Measurements from ENCODE around the gene ZCCHC8.
"Not testable (repeated sequence)": the region's sequence is repeated elsewhere in the genome, so short reads cannot be mapped to it uniquely, and the experiment has no call there.

Gene ZCCHC8

DNA sequence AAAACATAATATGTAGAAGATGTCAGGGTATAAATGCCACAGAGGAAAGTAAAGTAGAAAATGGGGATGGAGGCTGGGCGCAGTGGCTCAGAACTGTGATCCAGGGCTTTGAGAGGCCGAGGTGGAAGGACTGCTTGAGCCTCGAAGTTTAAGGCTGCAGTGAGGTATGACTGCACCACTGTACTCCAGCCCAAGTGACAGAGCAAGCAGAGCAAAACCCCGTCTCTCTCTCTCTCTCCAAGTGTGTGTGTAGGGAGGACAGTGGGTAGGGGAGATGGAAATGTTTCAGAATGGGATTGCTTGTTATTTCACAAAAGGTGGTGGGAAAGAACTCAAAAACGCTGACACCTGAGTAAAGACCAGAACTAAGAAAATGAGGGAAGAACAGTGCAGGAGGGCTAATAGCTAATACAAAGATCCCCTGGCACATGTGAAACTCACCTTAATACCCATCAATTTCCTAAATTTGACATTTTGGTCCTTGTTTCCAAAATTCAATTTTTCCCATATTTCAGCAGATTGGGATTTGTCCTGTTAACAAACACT lies 5.7 kb upstream of the ZCCHC8 start:
- DNase-seq = no peak

DNA sequence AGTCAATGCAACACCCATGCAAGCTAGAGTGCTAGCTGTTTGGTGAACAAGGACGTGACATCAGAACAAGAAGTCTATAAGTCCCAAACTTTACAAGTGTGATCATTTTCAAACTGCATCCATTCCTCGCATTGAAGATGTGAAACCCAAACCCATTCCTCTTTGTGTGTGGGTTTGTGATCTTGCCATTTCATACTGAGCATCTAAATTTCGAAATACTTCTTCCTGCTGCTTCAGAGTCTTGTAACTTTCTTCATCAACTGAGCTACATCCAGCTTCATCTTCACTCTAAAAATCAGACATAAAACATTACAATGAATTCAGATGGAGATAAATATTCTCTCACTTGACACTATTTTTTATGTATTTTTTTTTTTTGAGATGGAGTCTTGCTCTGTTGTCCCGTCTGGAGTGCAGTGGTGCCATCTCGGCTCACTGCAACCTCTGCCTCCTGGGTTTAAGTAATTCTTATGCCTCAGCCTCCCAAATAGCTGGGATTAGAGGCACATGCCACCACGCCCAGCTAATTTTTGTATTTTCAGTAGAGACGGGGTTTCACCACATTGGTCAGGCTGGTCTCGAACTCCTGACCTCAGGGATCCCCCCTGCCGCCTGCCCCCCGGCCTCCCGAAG lies 4.8 kb upstream of the ZCCHC8 start:
- DNase-seq = no peak

- no peak for DNase-seq
Measured at GRCh38 chr12:122503783-122504590, 3.3 kb upstream of the ZCCHC8 start.

- no peak for DNase-seq
Measured at GRCh38 chr12:122503147-122503751, 2.5 kb upstream of the ZCCHC8 start.

DNA sequence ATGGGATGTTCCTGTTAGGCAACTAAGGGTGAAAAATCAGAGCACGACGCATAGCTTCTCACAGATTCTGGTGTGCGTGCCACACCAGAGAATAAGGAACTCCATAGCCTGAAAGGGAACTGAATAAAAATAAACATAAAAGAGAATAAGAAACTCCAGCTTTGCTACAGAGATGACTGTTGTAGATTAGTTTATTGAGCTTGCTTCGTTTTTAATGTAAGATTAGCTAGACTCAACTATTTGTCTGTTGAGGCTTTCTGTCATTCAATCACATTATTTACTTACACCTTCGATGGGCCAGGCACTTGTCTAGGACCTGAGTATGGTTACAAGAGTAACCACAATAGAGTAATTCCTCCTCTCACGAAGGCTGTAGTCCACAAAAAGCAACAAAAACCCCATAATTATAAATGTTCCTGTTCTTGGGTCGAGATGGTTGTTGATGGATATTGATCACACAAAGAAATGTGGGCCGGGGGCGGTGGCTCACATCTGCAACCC lies 807 bp upstream of the ZCCHC8 start:
- DNase-seq = no peak

DNA sequence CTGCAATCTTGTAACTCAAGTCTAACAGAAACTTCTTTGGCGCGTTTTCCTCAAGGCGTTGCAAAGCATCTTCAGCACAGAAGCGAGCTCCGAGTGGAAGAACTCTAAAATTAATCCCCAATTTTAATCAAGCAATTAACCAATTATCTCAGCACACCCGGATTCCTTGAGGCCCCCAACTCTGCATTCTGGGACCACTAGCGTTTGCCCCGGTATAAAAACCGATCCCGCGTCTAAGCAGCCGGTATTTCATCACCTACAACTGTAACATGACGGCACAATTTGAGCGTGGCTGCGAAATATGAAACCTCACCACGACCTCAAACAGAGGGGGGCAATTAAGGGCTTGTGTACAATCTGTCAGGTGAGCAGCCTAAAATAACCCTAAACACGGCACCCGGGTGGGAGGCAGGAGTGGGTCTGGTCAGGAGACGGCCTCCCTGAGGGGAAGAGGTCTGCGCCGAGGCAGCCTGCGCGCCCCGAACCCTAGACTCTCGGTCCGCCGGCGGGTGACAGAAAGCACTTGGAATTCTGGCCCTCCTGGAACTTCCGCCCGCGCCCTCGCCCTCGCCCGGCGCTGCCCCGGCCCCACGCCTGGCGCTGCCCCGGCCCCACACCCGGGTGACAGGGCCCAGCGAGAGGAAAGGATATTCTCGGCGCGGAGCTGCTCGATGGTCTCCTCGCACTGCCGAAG lies 594 bp downstream of the ZCCHC8 start:
- peak; percentile 72 for DNase-seq

DNA sequence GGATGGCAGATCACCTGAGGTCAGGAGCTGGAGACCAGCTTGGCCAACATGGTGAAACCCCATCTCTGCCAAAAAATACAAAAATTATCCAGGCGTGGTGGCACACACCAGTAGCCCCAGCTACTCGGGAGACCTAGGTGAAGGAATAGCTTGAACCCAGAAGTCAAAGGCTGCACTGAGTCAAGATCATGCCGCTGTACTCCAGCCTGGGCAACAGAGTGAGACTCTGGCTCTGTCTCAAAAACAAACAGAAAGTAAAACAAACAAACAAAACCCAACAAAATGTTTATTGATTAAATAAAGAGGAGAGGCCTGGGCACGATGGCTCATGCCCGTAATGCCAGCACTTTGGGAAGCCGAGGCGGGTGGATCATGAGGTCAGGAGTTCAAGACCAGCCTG lies 5.5 kb downstream of the ZCCHC8 start:
- no peak for DNase-seq

DNA sequence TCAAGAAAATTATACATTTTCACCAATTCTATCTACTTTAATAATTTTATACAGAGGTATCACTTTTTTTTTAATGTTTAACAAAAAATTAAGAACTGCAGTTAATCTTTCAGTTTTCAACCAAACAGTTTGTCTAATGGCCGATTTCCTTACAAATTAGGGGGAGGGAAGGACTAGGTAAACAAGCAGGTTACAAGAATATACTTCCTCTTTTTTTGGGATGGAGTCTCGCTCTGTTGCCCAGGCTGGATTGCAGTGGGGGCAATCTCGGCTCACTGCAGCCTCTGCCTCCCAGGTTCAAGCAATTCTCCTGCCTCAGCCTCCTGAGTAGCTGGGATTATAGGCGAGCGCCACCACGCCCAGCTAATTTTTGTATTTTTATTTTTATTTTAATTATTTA lies 7.5 kb downstream of the ZCCHC8 start:
- not testable (repeated sequence) for DNase-seq

- no peak for DNase-seq
Measured at GRCh38 chr12:122491991-122492390, 8.7 kb downstream of the ZCCHC8 start.

DNA sequence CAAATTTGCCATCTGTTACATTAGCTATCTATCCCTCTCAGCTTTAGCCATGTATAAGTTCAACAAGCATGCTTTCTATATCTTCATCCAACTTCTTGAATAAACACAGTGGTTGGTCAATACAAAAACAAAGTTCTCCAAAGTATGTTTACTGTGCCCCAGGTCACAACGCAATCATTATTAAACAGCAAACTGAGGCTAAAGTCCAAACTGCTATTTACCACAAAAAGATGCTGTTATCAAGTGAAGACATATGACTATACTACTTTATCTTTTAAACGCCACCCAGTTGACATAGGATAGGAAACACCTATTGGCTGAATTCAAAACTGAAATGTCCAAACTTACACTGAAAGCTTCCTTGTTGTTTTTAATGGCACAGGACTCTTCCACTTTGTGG lies 11.7 kb downstream of the ZCCHC8 start:
- DNase-seq = no peak

DNA sequence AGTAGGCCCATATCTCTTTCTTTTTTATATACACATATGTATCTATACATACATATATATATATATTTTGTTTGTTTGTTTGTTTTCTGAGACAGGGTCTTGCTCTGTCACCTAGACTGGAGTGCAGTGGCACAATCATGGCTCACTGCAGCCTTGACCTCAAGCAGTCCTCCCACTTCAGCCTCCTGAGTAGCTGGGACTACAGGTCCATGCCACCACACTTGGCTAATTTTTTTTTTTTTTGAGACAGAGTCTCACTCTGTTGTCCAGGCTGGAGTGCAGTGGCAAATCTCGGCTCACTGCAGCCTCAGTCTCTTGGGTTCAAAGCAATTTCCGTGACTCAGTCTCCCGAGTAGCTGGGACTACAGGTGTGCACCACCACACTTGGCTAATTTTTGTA lies 12.9 kb downstream of the ZCCHC8 start:
- DNase-seq = not testable (repeated sequence)

- DNase-seq = no peak
Measured at GRCh38 chr12:122486805-122487426, 13.8 kb downstream of the ZCCHC8 start.

DNA sequence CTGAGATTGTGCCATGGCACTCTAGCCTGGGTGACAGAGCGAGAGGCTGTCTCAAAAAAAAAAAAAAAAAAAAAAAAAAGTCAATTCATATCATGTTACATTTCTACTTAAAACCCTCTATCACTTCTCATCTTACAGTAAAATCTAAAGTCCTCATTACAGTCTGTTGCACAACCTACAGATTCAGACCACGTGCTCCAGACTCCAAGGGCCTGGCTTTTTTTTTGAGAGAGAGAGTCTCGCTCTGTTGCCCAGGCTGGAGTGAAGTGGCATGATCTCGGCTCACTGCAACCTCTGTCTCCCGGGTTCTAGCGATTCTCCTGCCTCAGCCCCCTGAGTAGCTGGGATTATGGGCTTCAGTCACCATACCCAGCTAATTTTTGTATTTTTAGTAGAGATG lies 14.4 kb downstream of the ZCCHC8 start:
- DNase-seq = peak; percentile 26

DNA sequence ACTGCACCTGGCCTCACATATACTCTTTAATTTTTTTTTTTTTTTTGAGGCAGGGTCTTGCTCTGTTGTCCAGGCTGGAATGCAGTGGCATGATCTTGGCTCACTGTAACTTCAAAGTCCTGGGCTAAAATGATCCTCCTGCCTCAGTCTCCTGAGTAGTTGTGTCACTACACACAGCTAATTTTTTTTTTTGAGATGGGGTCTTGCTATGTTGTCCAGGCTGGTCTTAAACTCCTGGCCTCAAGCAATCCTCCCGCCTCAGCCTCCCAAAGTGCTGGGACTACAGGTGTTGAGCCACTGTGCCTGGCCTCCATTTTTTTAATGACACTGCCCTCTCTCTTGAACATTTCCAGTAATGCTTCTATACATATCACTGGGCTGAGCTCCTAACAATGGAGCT lies 16.3 kb downstream of the ZCCHC8 start:
- not testable (repeated sequence) for DNase-seq

- no peak for DNase-seq
Measured at GRCh38 chr12:122483969-122484368, 16.8 kb downstream of the ZCCHC8 start.

- peak; percentile 11 for DNase-seq
Measured at GRCh38 chr12:122481861-122482260, 18.9 kb downstream of the ZCCHC8 start.

DNA sequence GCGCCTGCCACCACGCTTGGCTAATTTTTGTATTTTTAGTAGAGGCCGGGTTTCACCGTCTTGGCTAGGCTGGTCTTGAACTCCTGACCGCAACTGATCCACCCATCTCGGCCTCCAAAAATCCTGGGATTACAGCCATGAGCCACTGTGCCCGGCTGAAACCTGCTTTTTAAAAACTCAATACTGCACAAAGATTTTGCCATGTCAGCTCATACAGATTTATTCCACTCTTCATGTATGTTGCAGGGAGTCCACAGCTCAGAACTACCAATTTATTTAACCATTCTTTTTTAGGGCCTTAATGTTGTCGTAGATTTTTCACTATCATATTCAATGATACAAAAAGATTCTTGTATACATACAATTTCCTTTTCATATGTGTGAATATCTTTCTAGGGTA lies 20.0 kb downstream of the ZCCHC8 start:
- DNase-seq = no peak

DNA sequence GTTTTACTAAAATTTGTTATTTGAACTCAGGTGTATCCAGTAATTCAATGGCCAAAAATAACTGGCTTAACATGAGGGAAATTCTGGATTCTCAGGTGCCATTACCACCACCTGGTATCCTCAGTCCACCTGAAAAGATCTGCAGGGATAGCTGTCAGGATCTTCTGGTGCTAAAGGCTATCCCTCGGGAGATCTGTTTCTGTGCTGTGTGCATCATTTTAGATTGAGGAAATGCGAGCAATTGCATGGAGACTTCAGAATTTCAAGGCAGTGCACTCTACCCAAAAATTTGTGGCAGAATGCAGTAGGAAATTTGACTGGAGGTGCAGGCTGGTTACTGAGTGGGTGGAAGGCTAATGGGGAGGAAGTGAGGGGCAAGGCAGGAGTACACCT lies 26.4 kb downstream of the ZCCHC8 start:
- no peak for DNase-seq

DNA sequence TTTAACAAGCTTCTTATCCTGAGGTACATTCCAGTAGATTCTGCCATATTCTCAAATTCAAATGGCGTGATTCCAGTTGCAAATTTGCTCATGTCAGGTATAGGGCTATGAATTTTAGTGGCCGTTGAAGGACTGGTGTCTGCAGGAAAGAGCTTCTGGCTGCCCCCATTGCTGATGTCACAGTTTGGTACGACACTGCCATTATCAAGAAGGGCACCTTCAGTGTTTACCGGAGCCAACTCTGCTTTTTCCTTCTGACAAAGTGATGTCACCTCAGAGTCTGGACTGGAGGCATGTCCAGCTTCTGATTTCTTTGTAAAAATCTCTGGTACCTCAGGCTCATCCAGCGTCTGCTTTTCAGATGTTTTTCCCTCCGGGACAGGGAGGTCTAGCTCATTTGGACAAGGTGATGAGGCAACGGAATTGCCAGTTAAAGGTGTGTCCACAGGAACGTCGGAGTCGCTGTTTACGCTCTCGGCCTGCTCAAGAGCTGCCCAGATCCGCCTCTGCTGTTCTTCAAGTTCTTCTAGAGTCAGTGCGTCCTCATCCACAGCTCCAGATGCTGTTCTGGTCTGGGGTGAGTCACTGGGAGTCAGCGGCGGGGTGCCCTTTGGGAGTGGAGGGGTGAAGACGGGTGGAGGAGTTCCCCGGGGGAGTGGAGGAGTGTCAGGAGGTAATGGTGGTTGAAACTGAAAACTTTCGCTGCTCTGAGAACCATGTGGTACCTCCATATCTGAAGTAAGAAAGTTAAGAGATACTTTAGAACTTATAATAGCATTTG lies 27.0 kb downstream of the ZCCHC8 start:
- no peak for DNase-seq

DNA sequence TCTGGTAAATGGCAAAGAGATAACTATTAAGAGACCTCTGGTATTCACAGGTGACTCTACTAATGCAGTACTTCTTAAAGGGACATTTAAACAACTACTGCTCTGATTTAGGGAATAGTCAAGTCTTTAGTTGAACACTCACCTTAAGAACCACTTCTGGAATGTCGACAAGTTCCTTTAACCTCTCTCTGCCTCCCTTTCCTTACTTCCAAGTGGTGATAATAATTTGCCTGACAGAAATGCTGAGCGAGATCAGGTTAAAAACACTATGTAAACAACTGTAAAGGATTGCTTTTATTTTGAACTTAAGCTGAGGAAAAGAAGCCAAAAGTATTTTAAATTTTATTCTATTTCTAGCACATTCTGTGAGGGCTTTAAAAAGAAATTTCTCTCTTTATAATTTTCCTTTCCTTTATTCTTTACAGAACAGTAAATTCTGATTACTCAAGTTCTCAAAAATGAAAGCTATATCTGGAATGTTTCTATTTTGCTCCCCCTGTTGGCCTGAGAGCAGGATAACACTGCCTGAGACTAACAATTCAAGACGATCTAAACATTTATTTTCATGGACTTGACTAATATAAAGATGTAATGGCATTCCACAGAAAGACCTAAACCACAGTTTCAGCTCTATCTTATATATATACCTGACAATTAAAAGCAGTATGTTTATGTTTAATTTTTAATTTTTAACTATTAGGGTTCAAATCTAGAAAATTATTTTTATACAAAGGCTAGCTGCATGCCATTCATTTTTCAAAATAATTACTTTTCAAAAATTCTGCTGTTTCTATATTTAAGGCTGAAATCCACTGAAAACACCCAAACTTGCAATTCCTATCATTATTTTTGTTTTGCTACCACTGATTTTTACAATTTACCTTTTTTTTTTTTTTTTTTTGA lies 29.2 kb downstream of the ZCCHC8 start:
- peak; percentile 76 for DNase-seq

- not testable (repeated sequence) for DNase-seq
Measured at GRCh38 chr12:122470576-122470975, 30.2 kb downstream of the ZCCHC8 start.
